Activated CD4-positive, alpha-beta T cell treated with anti-CD3 and anti-CD28 coated beads, Interleukin-2, amount 50 U/mL, for 4 hours (primary cell): Measurements from ENCODE around the gene GRM8.
"Not testable (repeated sequence)": the region's sequence is repeated elsewhere in the genome, so short reads cannot be mapped to it uniquely, and the experiment has no call there.

Experiments
- DNase-seq, 2 experiments: peaks; one replicate each; pipeline ENCODE4 v3.0.0-alpha.2; 2020

GRM8 gene

DNA sequence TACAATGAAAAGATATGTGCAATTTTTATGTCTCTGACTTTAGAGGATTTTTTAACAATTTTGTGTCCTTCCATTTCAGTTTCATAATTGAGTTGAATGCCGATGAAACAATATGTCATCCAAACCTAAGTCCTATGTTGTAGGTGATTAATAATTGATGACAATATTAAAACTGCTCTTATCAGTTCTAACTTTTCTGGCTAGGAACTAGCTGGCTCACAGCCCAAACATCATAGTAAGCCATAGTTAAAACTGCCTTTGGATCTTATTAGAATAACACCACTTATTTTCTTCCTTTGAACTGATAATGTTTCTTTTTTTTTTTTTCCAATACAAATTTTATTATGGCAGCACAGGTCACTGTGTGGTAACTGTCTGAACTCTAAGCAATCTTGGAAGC, 230.9 kb downstream of the GRM8 start:
- DNase-seq: no peak

GRCh38 chr7:127021019-127021738, 231.6 kb downstream of the GRM8 start:
- no peak for DNase-seq

DNA sequence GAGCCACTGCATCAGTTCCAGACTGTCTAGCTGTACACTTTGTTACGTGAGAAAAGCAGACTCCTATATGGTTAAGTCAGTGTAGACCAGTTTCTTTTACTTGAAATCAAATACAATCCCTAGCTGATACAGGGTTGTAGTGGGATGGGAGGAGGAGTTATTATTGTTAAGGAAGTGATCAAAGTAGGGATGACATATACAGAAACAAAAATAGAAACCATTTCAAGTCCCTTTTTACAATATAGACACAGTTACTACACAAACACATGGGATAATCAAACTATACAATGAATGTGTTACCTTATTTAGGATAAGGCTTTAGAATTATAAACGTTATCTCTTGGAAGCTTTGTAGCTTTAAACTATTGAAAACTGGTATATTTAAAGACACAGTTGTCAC, 233.9 kb downstream of the GRM8 start:
- DNase-seq: no peak

- no peak for DNase-seq
Measured at GRCh38 chr7:127017196-127017595, 235.5 kb downstream of the GRM8 start.

DNA sequence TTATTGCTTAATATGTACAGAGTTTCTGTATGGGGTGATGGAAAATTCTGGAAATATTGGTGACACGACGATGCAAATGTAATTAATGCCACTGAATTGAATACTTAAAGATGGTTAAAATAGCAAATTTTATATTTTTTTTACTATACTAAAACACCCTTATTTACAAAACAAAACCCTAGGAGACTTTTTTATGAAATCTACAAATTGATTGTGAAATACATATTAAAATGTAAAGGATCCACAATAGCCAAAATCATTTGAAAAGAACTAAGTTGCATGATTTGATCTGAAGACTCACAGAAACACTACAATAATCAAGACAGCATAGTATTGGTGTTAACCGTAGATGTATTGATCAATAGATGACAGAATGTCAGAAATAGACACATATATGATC, 252.0 kb downstream of the GRM8 start:
- no peak for DNase-seq

- DNase-seq: no peak
Measured at GRCh38 chr7:126996659-126997058, 256.1 kb downstream of the GRM8 start.

- no peak for DNase-seq
Measured at GRCh38 chr7:126993626-126994213, 259.0 kb downstream of the GRM8 start.

DNA sequence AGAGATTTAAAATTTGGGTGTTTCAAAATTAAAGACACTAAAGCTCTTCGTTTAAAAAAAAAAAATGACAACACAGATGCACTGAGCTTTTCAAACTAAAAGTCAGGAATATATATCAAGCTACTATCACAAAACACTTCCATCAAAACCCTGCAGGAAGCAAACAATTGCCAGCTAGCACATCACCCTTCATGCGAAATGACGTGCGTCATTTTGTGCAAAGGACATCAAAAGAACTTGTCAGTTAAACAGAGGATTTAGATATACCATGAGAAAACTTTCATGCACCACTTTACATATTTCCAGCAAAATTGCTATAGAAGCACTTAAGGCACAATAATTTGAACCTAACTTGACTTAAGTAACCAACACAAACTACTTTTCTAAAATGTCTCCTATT, 264.7 kb downstream of the GRM8 start:
- DNase-seq: no peak

GRCh38 chr7:126979722-126980121, 273.0 kb downstream of the GRM8 start:
- no peak for DNase-seq

- DNase-seq: no peak
Measured at GRCh38 chr7:126978865-126979264, 273.9 kb downstream of the GRM8 start.

- DNase-seq: no peak
Measured at GRCh38 chr7:126973066-126973465, 279.7 kb downstream of the GRM8 start.

- DNase-seq: no peak
Measured at GRCh38 chr7:126972571-126972970, 280.2 kb downstream of the GRM8 start.

DNA sequence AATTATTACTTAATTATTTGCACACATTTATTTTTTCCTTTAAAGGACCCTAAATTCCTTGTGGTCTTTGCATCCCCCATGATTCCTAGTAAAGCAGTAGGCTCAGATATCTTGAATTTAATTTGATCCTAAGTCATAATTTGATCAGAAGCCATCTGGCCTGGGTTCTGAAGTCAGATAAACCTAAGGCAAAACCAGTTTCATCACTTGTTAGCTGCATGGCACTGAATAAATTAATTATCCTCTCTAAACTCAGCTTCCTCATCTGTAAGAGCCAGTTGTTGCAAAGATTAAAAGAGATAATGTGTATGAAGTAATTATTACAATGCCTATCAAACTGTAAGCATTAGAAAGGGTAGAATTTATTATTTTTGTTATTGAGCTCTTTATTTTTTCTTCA, 293.1 kb downstream of the GRM8 start:
- no peak for DNase-seq

GRCh38 chr7:126958367-126958766, 294.4 kb downstream of the GRM8 start:
- no peak for DNase-seq

DNA sequence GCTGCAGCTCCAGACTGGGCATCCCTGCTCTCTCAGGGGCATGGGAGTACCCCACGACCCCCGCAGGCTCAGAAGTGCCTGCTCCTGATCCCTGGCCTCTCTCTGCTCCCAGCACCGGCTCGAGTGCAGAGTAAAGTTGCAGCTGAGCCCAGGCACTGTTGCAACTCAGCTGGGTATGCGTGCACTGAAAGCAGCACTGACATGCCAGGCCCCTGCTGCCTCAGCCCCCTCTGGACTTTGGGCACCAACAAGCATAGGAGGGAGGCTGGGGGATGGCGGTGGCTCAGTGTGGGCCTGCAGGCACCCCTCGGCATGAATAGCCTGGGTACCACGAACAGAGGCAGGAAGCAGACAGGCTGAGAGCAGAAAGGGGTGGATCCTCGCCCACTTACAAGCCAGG, 295.3 kb downstream of the GRM8 start:
- no peak for DNase-seq

DNA sequence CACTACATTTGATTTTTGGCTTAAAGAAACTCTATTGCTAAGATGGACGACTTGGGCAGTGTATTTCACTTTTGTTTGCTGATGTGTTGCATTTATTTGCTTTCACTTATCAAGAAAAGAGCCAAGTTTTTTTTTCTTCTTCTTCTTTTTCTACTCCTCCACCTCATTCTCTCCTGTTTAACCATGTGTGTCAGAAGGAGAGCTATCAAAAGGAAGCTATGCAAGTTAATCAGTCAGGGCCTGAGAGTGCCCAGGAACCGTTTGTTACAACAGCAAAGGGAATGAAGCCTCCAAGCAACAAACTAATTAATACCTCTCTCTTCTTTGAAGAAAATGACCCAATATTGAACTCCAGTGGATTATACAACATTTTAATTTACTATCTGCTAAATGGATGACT, 299.3 kb downstream of the GRM8 start:
- no peak for DNase-seq

- DNase-seq: no peak
Measured at GRCh38 chr7:126948664-126949063, 304.1 kb downstream of the GRM8 start.

DNA sequence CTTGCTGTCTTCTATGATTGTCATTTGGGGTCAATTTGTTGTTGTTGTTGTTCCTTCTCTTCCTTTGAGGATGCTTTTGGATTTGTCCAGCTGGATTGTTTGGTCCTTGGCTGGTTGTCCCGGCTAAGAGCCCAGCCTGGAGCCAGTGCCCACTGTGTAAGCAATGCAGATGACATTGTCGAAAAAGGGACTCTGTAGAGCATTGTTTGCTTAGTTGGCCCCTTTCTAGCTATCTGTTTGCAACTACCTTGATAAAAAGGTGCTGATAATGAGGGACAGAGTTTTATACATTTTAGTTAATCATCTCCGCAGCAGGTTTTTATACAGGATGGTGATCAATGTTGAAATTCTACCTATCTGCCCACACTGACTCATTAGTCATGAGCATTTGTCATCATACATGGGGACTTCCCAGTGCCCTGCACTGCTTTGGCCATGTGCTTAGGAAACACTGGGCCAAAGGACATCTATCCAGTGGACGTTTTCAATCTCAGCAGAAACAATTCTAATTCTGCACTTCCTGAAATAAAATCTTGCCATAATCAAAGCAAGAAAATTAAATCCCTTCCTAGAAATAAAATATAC, 311.9 kb downstream of the GRM8 start:
- no peak for DNase-seq

DNA sequence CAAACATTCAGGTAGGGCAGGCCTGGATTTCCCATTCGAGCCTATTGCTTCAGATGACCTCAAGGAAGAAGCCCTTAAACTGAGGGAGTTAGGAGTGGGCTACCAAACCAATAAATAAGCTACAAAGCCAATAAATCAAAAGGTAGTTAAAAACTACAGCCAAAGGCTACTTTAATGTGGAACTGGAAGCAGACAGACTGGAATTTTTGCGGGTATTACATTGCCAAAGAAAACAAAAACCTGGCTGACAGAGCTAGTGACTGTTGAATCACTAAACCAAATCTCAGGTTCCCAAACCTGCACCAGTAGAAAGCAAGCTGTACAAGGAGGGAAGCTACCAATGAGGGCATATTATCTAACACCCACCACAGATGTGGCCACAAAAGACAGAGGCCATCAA, 315.6 kb downstream of the GRM8 start:
- no peak for DNase-seq

DNA sequence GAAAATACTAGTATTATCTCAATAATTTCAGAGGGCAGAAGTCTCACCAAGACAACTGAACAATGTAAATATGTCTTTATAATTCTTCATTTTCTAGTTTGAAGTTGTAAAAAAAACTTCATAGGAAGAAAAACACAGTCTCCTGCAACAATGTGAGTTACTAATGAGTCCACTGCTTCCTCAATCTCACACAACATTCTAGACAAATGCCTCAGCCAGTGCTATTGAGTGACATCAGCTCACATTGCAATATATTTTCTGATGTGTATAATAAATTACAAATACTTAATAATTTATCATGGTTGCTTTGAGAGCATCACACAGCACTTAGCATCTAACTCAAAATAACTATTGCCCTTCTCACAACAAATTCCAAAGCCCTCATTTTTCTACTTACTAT, 321.2 kb downstream of the GRM8 start:
- DNase-seq: no peak

GRCh38 chr7:126930166-126930565, 322.6 kb downstream of the GRM8 start:
- no peak for DNase-seq

GRCh38 chr7:126924477-126924876, 328.3 kb downstream of the GRM8 start:
- no peak for DNase-seq

DNA sequence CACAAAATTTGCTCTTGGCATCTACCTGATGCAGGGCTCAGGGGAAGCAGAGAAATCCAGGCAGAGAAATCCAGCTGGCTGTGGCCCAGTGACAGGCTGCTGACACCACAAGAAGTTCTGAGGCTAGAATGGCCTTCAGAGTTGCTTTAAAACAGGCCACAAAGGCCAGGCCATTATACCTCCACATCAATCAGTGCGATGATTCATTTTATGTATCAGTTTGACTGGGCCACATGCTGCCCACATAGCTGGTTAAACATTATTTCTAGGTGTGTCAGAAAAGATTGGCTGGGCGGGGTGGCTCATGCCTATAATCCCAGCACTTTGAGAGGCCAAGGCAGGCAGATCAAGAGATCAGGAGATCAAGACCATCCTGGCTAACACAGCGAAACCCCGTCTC, 341.1 kb downstream of the GRM8 start:
- not testable (repeated sequence) for DNase-seq

DNA sequence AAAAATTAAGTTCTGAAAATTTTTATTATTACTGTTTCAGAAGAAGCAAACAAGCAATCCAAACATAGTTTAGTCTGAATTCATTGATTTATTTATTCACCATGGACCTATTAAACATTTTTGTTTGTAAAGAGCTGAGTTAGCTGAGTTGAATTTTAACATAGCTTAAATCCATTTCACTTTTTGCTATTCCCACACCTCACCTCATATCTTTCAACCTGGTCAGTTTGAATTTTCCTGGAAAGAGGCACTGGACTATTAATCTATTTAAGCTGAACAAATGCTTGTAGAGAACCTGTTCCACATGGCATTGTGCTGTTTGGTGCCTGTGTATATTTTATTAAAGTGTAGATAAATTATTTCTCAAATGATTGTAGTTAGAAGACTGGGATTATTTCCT, 344.2 kb downstream of the GRM8 start:
- DNase-seq: not testable (repeated sequence)

- DNase-seq: not testable (repeated sequence)
Measured at GRCh38 chr7:126907657-126908056, 345.1 kb downstream of the GRM8 start.
